Memory B cell (primary cell): ENCODE data around the gene INHBC.

Source experiments
- ATAC-seq: fragments of 150-1000 bp; cut with Tn5 transposase; 2 replicates; pipeline ENCODE4 v1.10.0; 2021; ENCODE audit warnings: low read depth, mild to moderate bottlenecking, moderate library complexity
- DNase-seq, 2 donors: peaks; one replicate each; pipeline ENCODE4 v3.0.0; 2022; ENCODE audit warnings: low spot score in 2 of 2
- H3K27ac Mint-ChIP-seq: one replicate; pipeline ENCODE4 v1.8.0; 2022; ENCODE audit warnings: mild to moderate bottlenecking, moderate library complexity, mixed read lengths
- H3K27me3 Mint-ChIP-seq: one replicate; pipeline ENCODE4 v1.8.0; 2022; ENCODE audit warnings: mixed read lengths
- H3K36me3 Mint-ChIP-seq: one replicate; pipeline ENCODE4 v1.8.0; 2022; ENCODE audit warnings: mild to moderate bottlenecking, mixed read lengths
- H3K4me1 Mint-ChIP-seq: one replicate; pipeline ENCODE4 v1.8.0; 2022; ENCODE audit warnings: mixed read lengths
- H3K4me3 Mint-ChIP-seq: one replicate; pipeline ENCODE4 v1.8.0; 2022; ENCODE audit warnings: mild to moderate bottlenecking, moderate library complexity, mixed read lengths
- H3K9me3 Mint-ChIP-seq: one replicate; pipeline ENCODE4 v1.8.0; 2022; ENCODE audit warnings: mixed read lengths

The INHBC gene

GRCh38 chr12:57454566-57455373 lies 20.2 kb downstream of the INHBC start, which contains the start of gene INHBE:
Gene INHBE, plus strand, starts transcription at chr12:57455307. Its CDS starts 230 bp downstream, at chr12:57455537.
- ATAC-seq (no peak), DNase-seq (no peak)
- peaks cover 1% of the 10 kb centered on the region for H3K27me3 Mint-ChIP-seq
- H3K4me3 Mint-ChIP-seq, result peak within 1 kb of the TSS; percentile 84
- H3K36me3 Mint-ChIP-seq, result no peaks in the 10 kb centered on the region
- H3K27ac Mint-ChIP-seq, result peak within 1 kb of the TSS; percentile 9
- H3K9me3 Mint-ChIP-seq, result no peaks in the 10 kb centered on the region
- H3K4me1 Mint-ChIP-seq, result peaks cover 22% of the 10 kb centered on the region

- DNase-seq, result no peak
- Mint-ChIP-seq H3K9me3 (no peaks in the 10 kb centered on the region), H3K27ac (peak overlapping the region; percentile 9), H3K4me1 (peaks cover 27% of the 10 kb centered on the region), H3K27me3 (peaks cover 1% of the 10 kb centered on the region), H3K36me3 (no peaks in the 10 kb centered on the region), H3K4me3 (peak overlapping the region; percentile 84)
- no peak for ATAC-seq
Measured at GRCh38 chr12:57455374-57456144, 21.0 kb downstream of the INHBC start.

DNA sequence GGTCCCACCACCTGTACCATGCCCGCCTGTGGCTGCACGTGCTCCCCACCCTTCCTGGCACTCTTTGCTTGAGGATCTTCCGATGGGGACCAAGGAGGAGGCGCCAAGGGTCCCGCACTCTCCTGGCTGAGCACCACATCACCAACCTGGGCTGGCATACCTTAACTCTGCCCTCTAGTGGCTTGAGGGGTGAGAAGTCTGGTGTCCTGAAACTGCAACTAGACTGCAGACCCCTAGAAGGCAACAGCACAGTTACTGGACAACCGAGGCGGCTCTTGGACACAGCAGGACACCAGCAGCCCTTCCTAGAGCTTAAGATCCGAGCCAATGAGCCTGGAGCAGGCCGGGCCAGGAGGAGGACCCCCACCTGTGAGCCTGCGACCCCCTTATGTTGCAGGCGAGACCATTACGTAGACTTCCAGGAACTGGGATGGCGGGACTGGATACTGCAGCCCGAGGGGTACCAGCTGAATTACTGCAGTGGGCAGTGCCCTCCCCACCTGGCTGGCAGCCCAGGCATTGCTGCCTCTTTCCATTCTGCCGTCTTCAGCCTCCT lies 21.6 kb downstream of the INHBC start:
- peaks cover 31% of the 10 kb centered on the region for H3K4me1 Mint-ChIP-seq
- H3K27me3 Mint-ChIP-seq, result peaks cover 1% of the 10 kb centered on the region
- peak overlapping the region; percentile 9 for H3K27ac Mint-ChIP-seq
- ATAC-seq (peak; percentile 25), DNase-seq (peak; percentile 56 to 57)
- H3K9me3 Mint-ChIP-seq, result no peaks in the 10 kb centered on the region
- H3K36me3 Mint-ChIP-seq, result no peaks in the 10 kb centered on the region
- H3K4me3 Mint-ChIP-seq, result peak overlapping the region; percentile 84

DNA sequence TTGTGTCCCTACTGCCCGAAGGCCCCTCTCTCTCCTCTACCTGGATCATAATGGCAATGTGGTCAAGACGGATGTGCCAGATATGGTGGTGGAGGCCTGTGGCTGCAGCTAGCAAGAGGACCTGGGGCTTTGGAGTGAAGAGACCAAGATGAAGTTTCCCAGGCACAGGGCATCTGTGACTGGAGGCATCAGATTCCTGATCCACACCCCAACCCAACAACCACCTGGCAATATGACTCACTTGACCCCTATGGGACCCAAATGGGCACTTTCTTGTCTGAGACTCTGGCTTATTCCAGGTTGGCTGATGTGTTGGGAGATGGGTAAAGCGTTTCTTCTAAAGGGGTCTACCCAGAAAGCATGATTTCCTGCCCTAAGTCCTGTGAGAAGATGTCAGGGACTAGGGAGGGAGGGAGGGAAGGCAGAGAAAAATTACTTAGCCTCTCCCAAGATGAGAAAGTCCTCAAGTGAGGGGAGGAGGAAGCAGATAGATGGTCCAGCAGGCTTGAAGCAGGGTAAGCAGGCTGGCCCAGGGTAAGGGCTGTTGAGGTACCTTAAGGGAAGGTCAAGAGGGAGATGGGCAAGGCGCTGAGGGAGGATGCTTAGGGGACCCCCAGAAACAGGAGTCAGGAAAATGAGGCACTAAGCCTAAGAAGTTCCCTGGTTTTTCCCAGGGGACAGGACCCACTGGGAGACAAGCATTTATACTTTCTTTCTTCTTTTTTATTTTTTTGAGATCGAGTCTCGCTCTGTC lies 22.3 kb downstream of the INHBC start:
- H3K27me3 Mint-ChIP-seq, result peaks cover 1% of the 10 kb centered on the region
- no peaks in the 10 kb centered on the region for H3K9me3 Mint-ChIP-seq
- DNase-seq, result no peak
- no peak for ATAC-seq
- peaks cover 35% of the 10 kb centered on the region for H3K4me1 Mint-ChIP-seq
- no peaks in the 10 kb centered on the region for H3K36me3 Mint-ChIP-seq
- H3K4me3 Mint-ChIP-seq, result no peak overlapping the region
- peak overlapping the region; percentile 93 for H3K27ac Mint-ChIP-seq

- Mint-ChIP-seq H3K27ac (peak overlapping the region; percentile 93), H3K27me3 (no peaks in the 10 kb centered on the region), H3K9me3 (no peaks in the 10 kb centered on the region), H3K36me3 (no peaks in the 10 kb centered on the region), H3K4me1 (peaks cover 44% of the 10 kb centered on the region), H3K4me3 (peak overlapping the region; percentile 96)
- ATAC-seq (no peak), DNase-seq (no peak)
Measured at GRCh38 chr12:57458665-57459054, 24.1 kb downstream of the INHBC start.

- DNase-seq (peak; percentile 94 to 95), ATAC-seq (peak; percentile 77)
- peak overlapping the region; percentile 93 for H3K27ac Mint-ChIP-seq
- H3K4me1 Mint-ChIP-seq, result peaks cover 47% of the 10 kb centered on the region
- H3K36me3 Mint-ChIP-seq, result no peaks in the 10 kb centered on the region
- H3K4me3 Mint-ChIP-seq, result peak overlapping the region; percentile 96
- H3K27me3 Mint-ChIP-seq, result no peaks in the 10 kb centered on the region
- no peaks in the 10 kb centered on the region for H3K9me3 Mint-ChIP-seq
Measured at GRCh38 chr12:57459055-57459749, 24.6 kb downstream of the INHBC start.

- peak within 1 kb of the TSS; percentile 96 for H3K4me3 Mint-ChIP-seq
- DNase-seq, result no peak
- ATAC-seq, result no peak
- no peaks in the 10 kb centered on the region for H3K9me3 Mint-ChIP-seq
- peak within 1 kb of the TSS; percentile 93 for H3K27ac Mint-ChIP-seq
- peaks cover 51% of the 10 kb centered on the region for H3K4me1 Mint-ChIP-seq
- H3K36me3 Mint-ChIP-seq, result no peaks in the 10 kb centered on the region
- no peaks in the 10 kb centered on the region for H3K27me3 Mint-ChIP-seq
Measured at GRCh38 chr12:57459750-57460467, 25.3 kb downstream of the INHBC start, which contains the start of gene GLI1. Gene GLI1, plus strand, starts transcription at chr12:57459785. Its CDS starts 3,907 bp downstream, at chr12:57463692.

DNA sequence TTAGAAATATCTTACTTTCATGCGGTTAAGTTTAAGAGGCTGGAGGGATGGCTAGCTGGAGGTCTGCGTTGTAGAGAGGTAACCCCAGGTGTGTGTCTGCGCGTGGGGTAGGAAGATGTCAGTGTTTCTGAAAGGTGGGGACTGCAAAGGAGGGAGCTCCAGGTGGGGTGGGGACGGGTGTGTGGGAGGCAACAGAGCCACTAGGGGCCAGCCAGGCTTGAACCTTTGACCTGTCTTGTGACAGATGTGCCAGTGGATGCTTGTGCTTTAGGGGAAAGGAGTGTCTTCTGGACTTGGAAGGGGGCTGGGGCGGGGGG lies 25.8 kb downstream of the INHBC start:
- DNase-seq (no peak), ATAC-seq (no peak)
- H3K4me1 Mint-ChIP-seq, result peaks cover 53% of the 10 kb centered on the region
- H3K9me3 Mint-ChIP-seq, result no peaks in the 10 kb centered on the region
- peak overlapping the region; percentile 76 for H3K4me3 Mint-ChIP-seq
- no peaks in the 10 kb centered on the region for H3K27me3 Mint-ChIP-seq
- H3K36me3 Mint-ChIP-seq, result no peaks in the 10 kb centered on the region
- H3K27ac Mint-ChIP-seq, result peak overlapping the region; percentile 0

DNA sequence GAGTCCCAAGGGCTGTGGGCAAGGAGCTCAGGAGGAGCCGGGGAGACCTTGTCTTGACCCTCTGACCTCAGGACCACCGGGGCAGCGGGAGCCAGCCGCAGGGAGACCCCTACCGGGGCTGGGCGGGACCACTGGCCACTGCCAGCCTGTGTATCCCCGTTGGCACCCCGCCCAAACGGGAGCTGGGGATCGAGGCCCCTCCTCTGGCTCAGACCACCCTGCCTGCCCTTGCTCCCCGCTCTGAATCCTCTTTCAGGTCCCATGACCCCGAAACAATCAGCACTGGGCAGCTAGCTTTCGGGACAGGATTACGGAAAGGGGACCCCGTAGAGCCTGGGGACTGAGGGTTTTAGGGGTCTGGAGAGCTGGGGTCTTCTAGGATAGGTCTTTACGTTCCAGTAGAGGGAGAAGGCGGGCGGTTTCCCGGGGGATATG lies 26.3 kb downstream of the INHBC start:
- Mint-ChIP-seq H3K36me3 (no peaks in the 10 kb centered on the region), H3K9me3 (no peaks in the 10 kb centered on the region), H3K27ac (no peak overlapping the region), H3K4me3 (peak overlapping the region; percentile 89), H3K4me1 (peaks cover 49% of the 10 kb centered on the region), H3K27me3 (no peaks in the 10 kb centered on the region)
- DNase-seq, result no peak
- no peak for ATAC-seq

DNA sequence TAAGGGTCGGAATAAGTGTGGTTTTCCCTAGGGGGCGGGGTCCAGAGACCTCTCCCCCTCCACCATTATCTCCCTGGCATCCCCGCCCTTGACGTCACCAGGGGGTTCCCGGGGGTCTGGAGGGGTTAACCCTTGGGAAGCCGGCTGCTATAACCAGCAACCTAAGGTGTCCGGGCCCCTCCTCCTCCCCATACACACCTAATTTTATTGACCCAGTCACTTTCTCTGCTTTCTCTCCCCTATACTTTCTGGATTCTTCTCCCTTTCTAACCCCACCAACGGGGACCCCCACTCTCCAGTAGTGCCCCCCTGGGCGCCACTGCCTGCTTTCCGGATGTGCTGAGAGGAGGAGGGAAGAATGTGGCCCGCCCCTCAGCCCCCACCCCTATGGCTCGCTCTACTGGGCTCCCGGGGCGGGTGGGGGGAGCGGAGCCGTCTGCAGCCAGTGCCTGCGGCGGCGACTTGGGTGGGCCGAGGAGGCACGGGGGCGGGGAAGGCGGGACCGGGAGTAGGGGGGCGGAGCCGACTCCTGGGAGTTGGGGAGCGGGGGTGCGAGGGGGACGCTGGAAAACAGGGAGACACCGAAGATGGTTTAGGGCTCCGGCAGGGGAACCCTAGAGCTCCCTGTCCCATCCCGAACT lies 26.8 kb downstream of the INHBC start:
- DNase-seq (no peak), ATAC-seq (no peak)
- no peaks in the 10 kb centered on the region for H3K9me3 Mint-ChIP-seq
- H3K4me1 Mint-ChIP-seq, result peaks cover 45% of the 10 kb centered on the region
- peak overlapping the region; percentile 62 for H3K27ac Mint-ChIP-seq
- no peaks in the 10 kb centered on the region for H3K36me3 Mint-ChIP-seq
- no peaks in the 10 kb centered on the region for H3K27me3 Mint-ChIP-seq
- peak overlapping the region; percentile 89 for H3K4me3 Mint-ChIP-seq

GRCh38 chr12:57461917-57462250 lies 27.3 kb downstream of the INHBC start:
- H3K4me3 Mint-ChIP-seq, result peak overlapping the region; percentile 89
- H3K36me3 Mint-ChIP-seq, result no peaks in the 10 kb centered on the region
- peak overlapping the region; percentile 62 for H3K27ac Mint-ChIP-seq
- H3K9me3 Mint-ChIP-seq, result no peaks in the 10 kb centered on the region
- H3K27me3 Mint-ChIP-seq, result no peaks in the 10 kb centered on the region
- ATAC-seq (no peak), DNase-seq (no peak)
- peaks cover 45% of the 10 kb centered on the region for H3K4me1 Mint-ChIP-seq

GRCh38 chr12:57462251-57462911 lies 27.8 kb downstream of the INHBC start:
- Mint-ChIP-seq H3K27me3 (no peaks in the 10 kb centered on the region), H3K4me1 (peaks cover 45% of the 10 kb centered on the region)

More at GRCh38 chr12:57462251-57462911, 27.8 kb downstream of the INHBC start:
- DNase-seq (peak; percentile 93 to 96), ATAC-seq (peak; percentile 62)
- Mint-ChIP-seq H3K4me3 (peak overlapping the region; percentile 89), H3K27ac (peak overlapping the region; percentile 81), H3K36me3 (no peaks in the 10 kb centered on the region), H3K9me3 (no peaks in the 10 kb centered on the region)
